Mucosa of descending colon (tissue), 3 donors: Measurements from ENCODE around the gene MAT1A. TPM values are rescaled to one million over a fixed set of nuclear protein-coding genes. Genes with fewer than 3 reads are reported as not detected.

Source experiments
- ATAC-seq: fragments of 200-7000 bp; cut with Tn5 transposase; one replicate; pipeline ENCODE4 v1.9.1; 2020; ENCODE audit warnings: mild to moderate bottlenecking, moderate library complexity
- DNase-seq, 3 donors: peaks; one replicate each; pipeline ENCODE4 v3.0.0-alpha.2; 2020
- H3K36me3 ChIP-seq: fragments of 200-600 bp; one replicate; pipeline ENCODE4 v1.8.0; 2021; ENCODE audit warnings: low read depth, mild to moderate bottlenecking
- H3K4me1 ChIP-seq: fragments of 200-600 bp; one replicate; pipeline ENCODE4 v1.8.0; 2021; ENCODE audit warnings: low read depth, mild to moderate bottlenecking
- H3K4me3 ChIP-seq: fragments of 200-600 bp; one replicate; pipeline ENCODE4 v1.8.0; 2021; ENCODE audit warnings: mild to moderate bottlenecking
- H3K9me3 ChIP-seq: fragments of 200-600 bp; one replicate; pipeline ENCODE4 v1.8.0; 2021; ENCODE audit warnings: mild to moderate bottlenecking
- CTCF ChIP-seq: fragments of 200-600 bp; IDR thresholded peaks from one replicate; pipeline ENCODE4 v1.8.0; 2022; ENCODE audit warnings: antibody characterized with exemption, mild to moderate bottlenecking
- intact Hi-C, 2 donors: fragments of 100-400 bp; cut with DNase I in 1 of 2; cut with micrococcal nuclease in 1 of 2; formaldehyde crosslinking; loops; one replicate each; pipeline versions ENCODE4 v1.11.0 to v1.11.1; 2022; cut with DNase I, micrococcal nuclease
- total RNA-seq, 3 donors: library from RNA; stranded (reverse); fragmentation: NEBNext Ultra II Directional in 2 of 3; extraction: Animal tissue kit (Norgen Biotek cat#: 25700) in 2 of 3; gene quantifications; one replicate each; pipeline versions ENCODE4 v1.2.1 to v1.2.4, GENCODE V29; 2021 to 2023
- donor health status: DM: no; HTN: no; CAD: no; lungs with moderate emphysema.
- donor health status: DM: no; HTN: no; CAD: no.
- donor health status: DM: no; HTN: yes; CAD: no.

MAT1A gene
- total RNA-seq, 3 donors from 2014 or later, result 0.89 TPM; not detected in 2

- TF ChIP-seq CTCF, result no peak
- intact Hi-C loops, result no loop called here
- no peaks in the 10 kb centered on the region for H3K4me1 ChIP-seq
- ATAC-seq (no peak), DNase-seq (no peak)
- H3K9me3 ChIP-seq, result no peaks in the 10 kb centered on the region
- H3K36me3 ChIP-seq, result no peaks in the 10 kb centered on the region
- no peak overlapping the region for H3K4me3 ChIP-seq
Observed at GRCh38 chr10:80277567-80278250, 11.7 kb downstream of the MAT1A start.

GRCh38 chr10:80277016-80277415 is 12.4 kb downstream of the MAT1A start:
- intact Hi-C loops, result no loop called here
- Histone ChIP-seq H3K36me3 (no peaks in the 10 kb centered on the region), H3K4me3 (no peak overlapping the region), H3K4me1 (no peaks in the 10 kb centered on the region), H3K9me3 (no peaks in the 10 kb centered on the region)
- DNase-seq (no peak), ATAC-seq (no peak)
- no peak for TF ChIP-seq CTCF

- H3K9me3 ChIP-seq, result no peaks in the 10 kb centered on the region
- no peaks in the 10 kb centered on the region for H3K36me3 ChIP-seq
- TF ChIP-seq CTCF, result no peak
- ATAC-seq, result no peak
- DNase-seq, result no peak
- H3K4me1 ChIP-seq, result no peaks in the 10 kb centered on the region
- intact Hi-C loops, result no loop called here
- H3K4me3 ChIP-seq, result no peak overlapping the region
Observed at GRCh38 chr10:80276335-80276734, 13.1 kb downstream of the MAT1A start.

- Histone ChIP-seq H3K36me3 (no peaks in the 10 kb centered on the region), H3K4me3 (no peak overlapping the region), H3K9me3 (no peaks in the 10 kb centered on the region), H3K4me1 (no peaks in the 10 kb centered on the region)
- DNase-seq (no peak), ATAC-seq (no peak)
- no peak for TF ChIP-seq CTCF
- intact Hi-C loops, result no loop called here
Observed at GRCh38 chr10:80275756-80276155, 13.7 kb downstream of the MAT1A start.

- ATAC-seq, result no peak
- no peak for TF ChIP-seq CTCF
- Histone ChIP-seq H3K9me3 (no peaks in the 10 kb centered on the region), H3K4me3 (no peak overlapping the region), H3K4me1 (no peaks in the 10 kb centered on the region), H3K36me3 (no peaks in the 10 kb centered on the region)
- intact Hi-C loops, result no loop called here
- no peak for DNase-seq
Observed at GRCh38 chr10:80275135-80275498, 14.3 kb downstream of the MAT1A start.
